HepG2 (cell line): ENCODE measurements around the gene ARL8A. TPM values are rescaled to one million over a fixed set of nuclear protein-coding genes. Genes with fewer than 3 reads are reported as not detected.

Experiments used
- CHD2 ChIP-seq: IDR thresholded peaks from 2 replicates; pipeline ENCODE4 v1.6.1; 2011; ENCODE audit warnings: low read depth, low read length, improper control_type of control experiment
- MED13 ChIP-seq: sonication (generic); formaldehyde crosslinking; IDR thresholded peaks from 2 replicates; pipeline ENCODE4 v1.5.0; 2020; ENCODE audit warnings: missing genetic modification reagents
- NBN ChIP-seq: fragments of 450-650 bp; conservative IDR thresholded peaks from 2 replicates; pipeline ENCODE4 v1.6.1; 2017
- NFKBIZ ChIP-seq: IDR thresholded peaks from 2 replicates; pipeline ENCODE4 v1.6.1; 2018; ENCODE audit warnings: missing genetic modification reagents, missing compliant biosample characterization
- NR2F6 ChIP-seq, 2 experiments: IDR thresholded peaks; 2 replicates each; pipeline ENCODE4 v1.6.1; 2016; ENCODE audit warnings: antibody characterized with exemption in 1 of 2, mild to moderate bottlenecking in 1 of 2
- POLR2G ChIP-seq: fragments of 200-400 bp; formaldehyde crosslinking; IDR thresholded peaks from 2 replicates; pipeline ENCODE4 v1.6.1; 2018; ENCODE audit warnings: mild to moderate bottlenecking, low read depth, low read length, moderate library complexity
- SMARCE1 ChIP-seq: fragments of 450-650 bp; IDR thresholded peaks from 2 replicates; pipeline ENCODE4 v1.6.1; 2017; ENCODE audit warnings: borderline replicate concordance
- STAT5B ChIP-seq: sonication (generic); formaldehyde crosslinking; IDR thresholded peaks from 2 replicates; pipeline ENCODE4 v1.4.0; 2020; ENCODE audit warnings: missing genetic modification reagents
- TBL1XR1 ChIP-seq: fragments of 150-350 bp; IDR thresholded peaks from 2 replicates; pipeline ENCODE4 v1.6.1; 2014; ENCODE audit warnings: borderline replicate concordance, low read length; ENCODE audit not compliant: partially characterized antibody
- TGIF2 ChIP-seq: IDR thresholded peaks from 2 replicates; pipeline ENCODE4 v1.6.1; 2016; ENCODE audit warnings: control low read depth, missing compliant biosample characterization
- TP53 ChIP-seq: sonication (generic); formaldehyde crosslinking; conservative IDR thresholded peaks from 2 replicates; pipeline ENCODE4 v1.4.0; 2020; ENCODE audit warnings: missing genetic modification reagents
- U2AF1 ChIP-seq: fragments of 200-400 bp; formaldehyde crosslinking; optimal IDR thresholded peaks from 2 replicates; pipeline ENCODE3; 2017; ENCODE audit warnings: mild to moderate bottlenecking, low read depth, low read length
- ZC3H4 ChIP-seq: sonication (generic); formaldehyde crosslinking; IDR thresholded peaks from 2 replicates; pipeline ENCODE4 v1.4.0; 2020; ENCODE audit warnings: missing genetic modification reagents, borderline replicate concordance
- ZFP1 ChIP-seq: IDR thresholded peaks from 2 replicates; pipeline ENCODE4 v1.6.1; 2016
- ZFP37 ChIP-seq: sonication (generic); formaldehyde crosslinking; IDR thresholded peaks from 2 replicates; pipeline ENCODE4 v1.4.0; 2020; ENCODE audit warnings: missing genetic modification reagents, borderline replicate concordance
- ZFP82 ChIP-seq: sonication (generic); formaldehyde crosslinking; IDR thresholded peaks from 2 replicates; pipeline ENCODE4 v1.5.1; 2020; ENCODE audit warnings: mild to moderate bottlenecking, missing genetic modification reagents, borderline replicate concordance
- ZIK1 ChIP-seq: sonication (generic); formaldehyde crosslinking; IDR thresholded peaks from 2 replicates; pipeline ENCODE4 v1.5.0; 2020; ENCODE audit warnings: mild to moderate bottlenecking, low read depth, missing genetic modification reagents, borderline replicate concordance
- ZNF350 ChIP-seq: sonication (generic); formaldehyde crosslinking; IDR thresholded peaks from 2 replicates; pipeline ENCODE4 v1.4.0; 2020; ENCODE audit warnings: mild to moderate bottlenecking, low read depth, missing genetic modification reagents, borderline replicate concordance
- polyA plus RNA-seq, 8 experiments: library from polyadenylated mRNA; depleted of rRNA in 3 of 8; stranded (reverse) in 7 of 8; unstranded in 1 of 8; fragments of >200 nt; fragmentation: Illumina TruSeq in 4 of 8; extraction: Trizol in 4 of 8; gene quantifications; 2 replicates each; pipeline versions ENCODE4 v1.2.1 to v1.2.3, GENCODE V29; 2011 to 2016; ENCODE audit warnings: low read depth in 4 of 8, missing spikeins in 1 of 8, mixed read lengths in 1 of 8; ENCODE audit not compliant: insufficient read depth in 1 of 8
- total RNA-seq, 5 experiments: library from RNA; depleted of rRNA; stranded (reverse); fragments of >200 nt; fragmentation: Illumina TruSeq; extraction: Trizol; gene quantifications; 2 replicates each; pipeline ENCODE4 v1.2.3, GENCODE V29; 2016; ENCODE audit warnings: low read depth in 1 of 5
- TF ChIP-seq, protein P1 (sequence below): sonication (generic); formaldehyde crosslinking; IDR thresholded peaks from 2 replicates; pipeline ENCODE4 v1.4.0; 2020; ENCODE audit warnings: missing genetic modification reagents
- TF ChIP-seq, protein P2 (sequence below): IDR thresholded peaks from 2 replicates; pipeline ENCODE4 v1.6.1; 2018; ENCODE audit warnings: missing genetic modification reagents
- TF ChIP-seq, protein P3 (sequence below): sonication (generic); formaldehyde crosslinking; IDR thresholded peaks from 2 replicates; pipeline ENCODE4 v1.8.0; 2022; ENCODE audit warnings: missing genetic modification reagents, low read depth, mild to moderate bottlenecking, borderline replicate concordance
- TF ChIP-seq, protein P4 (sequence below): sonication (generic); formaldehyde crosslinking; IDR thresholded peaks from 2 replicates; pipeline ENCODE4 v1.4.0; 2020; ENCODE audit warnings: missing genetic modification reagents
- TF ChIP-seq, protein P5 (sequence below): sonication (generic); formaldehyde crosslinking; conservative IDR thresholded peaks from 2 replicates; pipeline ENCODE4 v1.8.0; 2022; ENCODE audit warnings: low read depth, missing genetic modification reagents

The ARL8A gene
- total and polyA plus RNA-seq, 2 of the 13 experiments (the other 11 are each of a cell fraction or from before 2014, with no cell fraction given) = 2.7 to 23.4 TPM

DNA sequence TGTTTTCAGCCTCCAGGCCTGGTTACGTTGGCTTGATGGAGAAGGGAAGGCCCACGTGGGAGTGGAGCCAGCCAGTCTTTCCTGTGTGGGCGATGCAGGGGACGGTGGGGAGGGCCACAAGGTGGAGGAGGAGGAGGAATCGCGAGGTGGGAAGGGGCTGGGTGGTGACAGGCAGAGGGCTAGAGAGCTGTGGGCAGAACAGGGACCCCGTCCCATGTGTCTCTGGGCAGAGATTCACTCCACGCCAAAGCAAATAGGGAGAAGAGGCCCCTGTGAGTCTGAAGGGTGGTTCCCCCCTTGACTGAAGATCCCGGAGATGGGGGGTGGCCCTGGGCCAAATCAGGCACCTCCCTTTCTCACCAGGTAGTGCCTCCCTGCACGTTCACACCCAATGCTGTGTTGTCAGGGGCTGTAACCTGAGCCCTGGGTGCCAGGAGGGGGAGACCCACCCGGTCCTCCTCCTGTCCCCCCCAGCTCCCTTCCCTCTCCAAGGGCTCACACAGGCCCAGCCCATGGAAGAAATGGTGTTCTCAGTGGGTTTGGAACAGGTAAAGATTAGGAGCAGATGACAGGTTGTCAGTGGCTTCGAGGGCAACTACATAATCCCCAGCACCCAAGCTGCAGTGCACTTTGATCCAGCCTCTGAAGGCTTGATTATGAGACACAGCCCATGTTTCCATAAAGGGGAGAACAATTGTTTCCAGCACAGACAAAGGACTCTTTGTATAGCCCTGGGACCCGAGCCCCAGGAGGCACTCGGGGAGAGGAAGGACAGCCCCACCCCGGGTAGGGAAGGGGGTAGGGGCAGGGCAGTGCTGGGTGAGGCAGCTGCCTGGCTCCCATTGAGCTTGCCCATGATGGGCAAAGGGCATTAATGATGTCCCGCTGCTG is 59.5 kb downstream of the ARL8A start (continued):
- TF ChIP-seq, protein P1, sequence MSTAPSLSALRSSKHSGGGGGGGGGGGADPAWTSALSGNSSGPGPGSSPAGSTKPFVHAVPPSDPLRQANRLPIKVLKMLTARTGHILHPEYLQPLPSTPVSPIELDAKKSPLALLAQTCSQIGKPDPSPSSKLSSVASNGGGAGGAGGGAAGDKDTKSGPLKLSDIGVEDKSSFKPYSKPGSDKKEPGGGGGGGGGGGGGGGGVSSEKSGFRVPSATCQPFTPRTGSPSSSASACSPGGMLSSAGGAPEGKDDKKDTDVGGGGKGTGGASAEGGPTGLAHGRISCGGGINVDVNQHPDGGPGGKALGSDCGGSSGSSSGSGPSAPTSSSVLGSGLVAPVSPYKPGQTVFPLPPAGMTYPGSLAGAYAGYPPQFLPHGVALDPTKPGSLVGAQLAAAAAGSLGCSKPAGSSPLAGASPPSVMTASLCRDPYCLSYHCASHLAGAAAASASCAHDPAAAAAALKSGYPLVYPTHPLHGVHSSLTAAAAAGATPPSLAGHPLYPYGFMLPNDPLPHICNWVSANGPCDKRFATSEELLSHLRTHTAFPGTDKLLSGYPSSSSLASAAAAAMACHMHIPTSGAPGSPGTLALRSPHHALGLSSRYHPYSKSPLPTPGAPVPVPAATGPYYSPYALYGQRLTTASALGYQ = peak; percentile 76
- TF ChIP-seq ZIK1 (CRISPR knock-in tag) = 0 out of 2 replicates have a peak, but pooled peaks have one; percentile 44
- TF ChIP-seq ZNF350 (CRISPR knock-in tag) = peak; percentile 67
- TF ChIP-seq, protein P2, sequence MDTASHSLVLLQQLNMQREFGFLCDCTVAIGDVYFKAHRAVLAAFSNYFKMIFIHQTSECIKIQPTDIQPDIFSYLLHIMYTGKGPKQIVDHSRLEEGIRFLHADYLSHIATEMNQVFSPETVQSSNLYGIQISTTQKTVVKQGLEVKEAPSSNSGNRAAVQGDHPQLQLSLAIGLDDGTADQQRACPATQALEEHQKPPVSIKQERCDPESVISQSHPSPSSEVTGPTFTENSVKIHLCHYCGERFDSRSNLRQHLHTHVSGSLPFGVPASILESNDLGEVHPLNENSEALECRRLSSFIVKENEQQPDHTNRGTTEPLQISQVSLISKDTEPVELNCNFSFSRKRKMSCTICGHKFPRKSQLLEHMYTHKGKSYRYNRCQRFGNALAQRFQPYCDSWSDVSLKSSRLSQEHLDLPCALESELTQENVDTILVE = no peak; the same call in 1 of the 2 replicates
- TF ChIP-seq ZC3H4 (CRISPR knock-in tag) = no peak
- peak; percentile 12 for TF ChIP-seq TBL1XR1
- TF ChIP-seq, protein P3, sequence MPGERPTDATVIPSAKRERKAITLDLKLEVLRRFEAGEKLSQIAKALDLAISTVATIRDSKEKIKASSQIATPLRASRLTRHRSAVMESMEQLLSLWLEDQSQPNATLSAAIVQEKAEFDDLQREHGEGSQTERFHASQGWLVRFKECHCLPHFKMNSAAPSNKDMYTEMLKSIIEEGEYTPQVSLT = no peak
- TF ChIP-seq MED13 (CRISPR knock-in tag) = peak; percentile 57; the same call in 1 of the 2 replicates
- TF ChIP-seq, protein P4, sequence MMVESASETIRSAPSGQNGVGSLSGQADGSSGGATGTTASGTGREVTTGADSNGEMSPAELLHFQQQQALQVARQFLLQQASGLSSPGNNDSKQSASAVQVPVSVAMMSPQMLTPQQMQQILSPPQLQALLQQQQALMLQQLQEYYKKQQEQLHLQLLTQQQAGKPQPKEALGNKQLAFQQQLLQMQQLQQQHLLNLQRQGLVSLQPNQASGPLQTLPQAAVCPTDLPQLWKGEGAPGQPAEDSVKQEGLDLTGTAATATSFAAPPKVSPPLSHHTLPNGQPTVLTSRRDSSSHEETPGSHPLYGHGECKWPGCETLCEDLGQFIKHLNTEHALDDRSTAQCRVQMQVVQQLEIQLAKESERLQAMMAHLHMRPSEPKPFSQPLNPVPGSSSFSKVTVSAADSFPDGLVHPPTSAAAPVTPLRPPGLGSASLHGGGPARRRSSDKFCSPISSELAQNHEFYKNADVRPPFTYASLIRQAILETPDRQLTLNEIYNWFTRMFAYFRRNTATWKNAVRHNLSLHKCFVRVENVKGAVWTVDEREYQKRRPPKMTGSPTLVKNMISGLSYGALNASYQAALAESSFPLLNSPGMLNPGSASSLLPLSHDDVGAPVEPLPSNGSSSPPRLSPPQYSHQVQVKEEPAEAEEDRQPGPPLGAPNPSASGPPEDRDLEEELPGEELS = peak; percentile 73
- peak; percentile 56 for TF ChIP-seq TGIF2 (CRISPR knock-in tag)
- no peak for TF ChIP-seq SMARCE1
- TF ChIP-seq POLR2G = peak; percentile 77
- TF ChIP-seq, protein P5, sequence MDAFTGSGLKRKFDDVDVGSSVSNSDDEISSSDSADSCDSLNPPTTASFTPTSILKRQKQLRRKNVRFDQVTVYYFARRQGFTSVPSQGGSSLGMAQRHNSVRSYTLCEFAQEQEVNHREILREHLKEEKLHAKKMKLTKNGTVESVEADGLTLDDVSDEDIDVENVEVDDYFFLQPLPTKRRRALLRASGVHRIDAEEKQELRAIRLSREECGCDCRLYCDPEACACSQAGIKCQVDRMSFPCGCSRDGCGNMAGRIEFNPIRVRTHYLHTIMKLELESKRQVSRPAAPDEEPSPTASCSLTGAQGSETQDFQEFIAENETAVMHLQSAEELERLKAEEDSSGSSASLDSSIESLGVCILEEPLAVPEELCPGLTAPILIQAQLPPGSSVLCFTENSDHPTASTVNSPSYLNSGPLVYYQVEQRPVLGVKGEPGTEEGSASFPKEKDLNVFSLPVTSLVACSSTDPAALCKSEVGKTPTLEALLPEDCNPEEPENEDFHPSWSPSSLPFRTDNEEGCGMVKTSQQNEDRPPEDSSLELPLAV (CRISPR knock-in tag) = no peak
- no peak for TF ChIP-seq NR2F6 (IDR thresholded peaks at IDR 0.05)
- TF ChIP-seq NR2F6 (CRISPR knock-in tag; IDR thresholded peaks at IDR 0.05) = peak; percentile 37; the same call in 1 of the 2 replicates
- TF ChIP-seq STAT5B = no peak
- peak; percentile 78 for TF ChIP-seq ZFP1
- 0 out of 2 replicates have a peak, but pooled peaks have one; percentile 10 for TF ChIP-seq CHD2
- TF ChIP-seq ZFP82 = peak; percentile 66
- no peak for TF ChIP-seq NBN
- no peak for TF ChIP-seq U2AF1
- peak; percentile 88; the same call in 1 of the 2 replicates for TF ChIP-seq ZFP37 (CRISPR knock-in tag)
- peak; percentile 49; the same call in 1 of the 2 replicates for TF ChIP-seq NFKBIZ
- 0 out of 2 replicates have a peak, but pooled peaks have one; percentile 20 for TF ChIP-seq TP53 (CRISPR knock-in tag)
